T-cell (primary cell): ENCODE results near the gene CELA2B. TPM values are rescaled to one million over a fixed set of nuclear protein-coding genes. Genes with fewer than 3 reads are reported as not detected.

ENCODE experiments used
- ATAC-seq, 4 experiments: fragments of 200-7000 bp in 3 of 4; fragments of 150-1000 bp in 1 of 4; cut with Tn5 transposase; replicated peaks in 1 of 4; 1 replicate in 3 of 4; 2 replicates in 1 of 4; pipeline ENCODE4 v1.10.0; 2021; ENCODE audit warnings: moderate library complexity in 3 of 4, mild to moderate bottlenecking in 2 of 4, moderate number of reproducible peaks in 1 of 4
- CTCF ChIA-PET, 2 donors: fragments of 300-600 bp; sonication (Branson Sonifier 250); formaldehyde crosslinking; loops; one replicate each; lab custom pipeline; 2022; ENCODE audit warnings: antibody characterized with exemption in 2 of 2; lab: Charles Lee
- POLR2A ChIA-PET, 2 donors: fragments of 300-600 bp; sonication (Branson Sonifier 250); formaldehyde crosslinking; loops; one replicate each; lab custom pipeline; 2022; ENCODE audit warnings: antibody characterized with exemption in 2 of 2; lab: Charles Lee
- DNase-seq, 35 experiments: peaks; one replicate each; pipeline versions ENCODE4 v3.0.0 to v3.0.0-alpha.2; 2013 to 2023
- H3K27ac ChIP-seq: one replicate; pipeline ENCODE4 v1.5.1; 2013; ENCODE audit warnings: low read length
- H3K27me3 ChIP-seq, 2 experiments: replicated peaks in 1 of 2; 1 replicate in 1 of 2; 2 replicates in 1 of 2; pipeline versions ENCODE4 v1.6.1 to v1.7.0; 2013; ENCODE audit warnings: low read length in 1 of 2, mixed read lengths in 1 of 2; ENCODE audit not compliant: control insufficient read depth in 2 of 2, insufficient read depth in 2 of 2; ENCODE audit errors: extremely low read depth in 1 of 2
- H3K36me3 ChIP-seq, 2 donors: 1 replicate in 1 of 2; 2 replicates in 1 of 2; pipeline versions ENCODE4 v1.6.1 to v1.7.0; 2013; ENCODE audit warnings: low read length in 1 of 2; ENCODE audit not compliant: control insufficient read depth in 2 of 2, insufficient read depth in 1 of 2; ENCODE audit errors: extremely low read depth in 1 of 2
- H3K4me1 ChIP-seq, 2 experiments: 1 replicate in 1 of 2; 2 replicates in 1 of 2; pipeline versions ENCODE4 v1.6.1 to v1.7.0; 2013; ENCODE audit warnings: low read length in 2 of 2, mixed read lengths in 1 of 2; ENCODE audit not compliant: insufficient read depth in 2 of 2, control insufficient read depth in 1 of 2; ENCODE audit errors: extremely low read depth in 1 of 2
- H3K4me3 ChIP-seq, 2 donors: 1 replicate in 1 of 2; 2 replicates in 1 of 2; pipeline versions ENCODE4 v1.5.1 to v1.7.0; 2013; ENCODE audit warnings: mild to moderate bottlenecking in 2 of 2, low read length in 1 of 2, moderate library complexity in 1 of 2; ENCODE audit not compliant: control insufficient read depth in 1 of 2; ENCODE audit errors: extremely low read depth in 1 of 2
- H3K9me3 ChIP-seq: 2 replicates; pipeline ENCODE4 v1.7.0; 2013
- H3K27ac Mint-ChIP-seq, 2 donors: one replicate each; pipeline ENCODE4 v1.8.0; 2020 to 2021; ENCODE audit warnings: mild to moderate bottlenecking in 2 of 2, mixed read lengths in 2 of 2
- H3K27me3 Mint-ChIP-seq, 2 donors: one replicate each; pipeline ENCODE4 v1.8.0; 2021 to 2022; ENCODE audit warnings: mixed read lengths in 2 of 2
- H3K36me3 Mint-ChIP-seq: one replicate; pipeline ENCODE4 v1.8.0; 2021; ENCODE audit warnings: mixed read lengths
- H3K4me1 Mint-ChIP-seq, 3 donors: one replicate each; pipeline ENCODE4 v1.8.0; 2020 to 2022; ENCODE audit warnings: mixed read lengths in 3 of 3, mild to moderate bottlenecking in 1 of 3
- H3K4me3 Mint-ChIP-seq, 3 donors: one replicate each; pipeline ENCODE4 v1.8.0; 2020 to 2022; ENCODE audit warnings: mild to moderate bottlenecking in 3 of 3, mixed read lengths in 3 of 3, moderate library complexity in 3 of 3
- H3K9me3 Mint-ChIP-seq, 3 donors: one replicate each; pipeline ENCODE4 v1.8.0; 2020 to 2022; ENCODE audit warnings: mixed read lengths in 3 of 3
- WGBS: methylation state at CpG from one replicate; pipeline ENCODE4 v1.1.5; 2013; ENCODE audit warnings: missing lambda C conversion rate; ENCODE audit not compliant: insufficient coverage; 5-methylcytosine and 5-hydroxymethylcytosine counted together
- total RNA-seq, 35 experiments: library from RNA in 6 of 35; stranded (reverse) in 6 of 35; fragments of 120-200 nt in 1 of 35; gene quantifications; one replicate each; pipeline versions ENCODE4 v1.2.1 to v1.2.4 and lab custom pipeline; 2013 to 2026

Gene CELA2B
- total RNA-seq, 5 donors from 2014 or later (not counting 1 experiment from before 2014, with no cell fraction given): 0.30 to 0.41 TPM; not detected in 3

DNA sequence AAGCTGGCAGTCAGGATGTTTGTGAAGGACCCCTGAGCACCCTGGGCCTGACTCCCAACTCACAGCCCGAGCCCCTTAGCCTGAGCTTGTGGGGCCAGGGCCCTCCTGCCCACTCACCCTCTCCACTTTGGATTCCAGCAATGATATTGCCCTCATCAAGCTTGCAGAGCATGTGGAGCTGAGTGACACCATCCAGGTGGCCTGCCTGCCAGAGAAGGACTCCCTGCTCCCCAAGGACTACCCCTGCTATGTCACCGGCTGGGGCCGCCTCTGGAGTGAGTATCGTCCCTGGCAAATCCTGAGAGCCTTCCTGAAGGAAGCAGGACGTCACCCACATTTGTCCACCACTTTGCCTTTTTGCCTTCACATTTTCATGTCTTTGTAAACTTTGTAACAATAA lies 32.6 kb upstream of the CELA2B start:
- ChIA-PET POLR2A (no interaction called here), CTCF (interaction anchor here in 1 of 2 donors (0.5 kb wide), 1 partner anchor 125 kb away, joined by 3 read pairs; no protein-coding TSS in a partner anchor)
- DNase-seq (no peak), ATAC-seq (no peak)
- H3K4me1 Mint-ChIP-seq: peaks cover 0 to 8% (median 5%) of the 10 kb centered on the region in 3 donors
- no peak overlapping the region for H3K27ac Mint-ChIP-seq
- H3K9me3 Mint-ChIP-seq: no peaks in the 10 kb centered on the region
- H3K27me3 Mint-ChIP-seq: peaks cover 7 to 9% of the 10 kb centered on the region in 2 donors
- Histone ChIP-seq H3K4me3 (no peak overlapping the region), H3K27ac (no peak overlapping the region), H3K4me1 (peaks cover 0 to 6% of the 10 kb centered on the region in 2 experiments), H3K27me3 (peaks cover 0 to 40% of the 10 kb centered on the region in 2 experiments), H3K36me3 (no peaks in the 10 kb centered on the region), H3K9me3 (no peaks in the 10 kb centered on the region)
- WGBS: 80% methylated on average over 4 of the region's 5 CpGs
- no peaks in the 10 kb centered on the region for H3K36me3 Mint-ChIP-seq
- H3K4me3 Mint-ChIP-seq: no peak overlapping the region

DNA sequence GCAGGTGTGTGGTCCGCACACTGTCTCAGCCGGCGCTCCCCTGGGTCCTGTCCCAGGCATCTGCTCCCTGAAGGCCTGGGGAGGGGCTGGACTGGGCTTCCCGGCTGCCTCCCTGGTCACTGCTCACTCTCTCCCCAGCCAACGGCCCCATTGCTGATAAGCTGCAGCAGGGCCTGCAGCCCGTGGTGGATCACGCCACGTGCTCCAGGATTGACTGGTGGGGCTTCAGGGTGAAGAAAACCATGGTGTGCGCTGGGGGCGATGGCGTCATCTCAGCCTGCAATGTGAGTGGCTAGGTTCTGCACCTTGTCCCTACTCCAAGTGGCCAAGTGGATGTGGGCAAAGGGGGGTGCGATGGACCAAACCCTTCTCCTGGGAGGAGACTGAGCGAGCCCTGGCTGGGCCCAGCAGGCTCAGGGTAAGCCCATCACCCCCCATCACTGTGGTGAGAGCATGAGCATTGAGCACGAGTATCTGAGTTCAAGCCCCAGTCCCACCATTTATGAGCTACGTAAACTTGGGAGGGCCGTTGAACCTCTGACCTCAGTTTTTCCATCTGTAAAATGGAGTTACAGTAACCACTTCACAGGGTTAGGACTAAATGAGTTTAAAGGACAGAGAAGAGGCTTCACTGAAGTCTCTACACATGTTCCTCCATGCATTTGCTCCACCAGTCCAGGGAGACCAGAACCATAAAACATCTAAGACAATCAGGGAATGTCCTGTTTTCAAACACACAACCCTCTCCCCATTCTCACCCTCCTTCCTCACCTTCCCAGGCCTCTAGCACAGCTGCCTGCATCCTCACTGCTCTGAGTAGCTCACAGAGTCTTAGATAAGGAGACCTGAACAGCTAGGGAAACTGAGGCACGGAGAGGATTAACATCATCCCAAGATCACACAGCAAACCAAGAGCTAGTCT lies 31.2 kb upstream of the CELA2B start:
- Histone ChIP-seq H3K27ac (no peak overlapping the region), H3K4me3 (no peak overlapping the region), H3K4me1 (peaks cover 0 to 6% of the 10 kb centered on the region in 2 experiments), H3K9me3 (no peaks in the 10 kb centered on the region), H3K27me3 (peaks cover 0 to 40% of the 10 kb centered on the region in 2 experiments), H3K36me3 (no peaks in the 10 kb centered on the region)
- POLR2A ChIA-PET: no interaction called here
- WGBS: 89% methylated on average over 9 of the region's 17 CpGs
- ATAC-seq (no peak), DNase-seq (peak in 1 of 35 experiments; percentile 1)
- Mint-ChIP-seq H3K27me3 (peaks cover 7 to 15% of the 10 kb centered on the region in 2 donors), H3K4me3 (no peak overlapping the region), H3K36me3 (no peaks in the 10 kb centered on the region), H3K9me3 (no peaks in the 10 kb centered on the region), H3K27ac (no peak overlapping the region), H3K4me1 (peaks cover 0 to 8% (median 5%) of the 10 kb centered on the region in 3 donors)
- CTCF ChIA-PET: no interaction called here

GRCh38 chr1:15445390-15446122 lies 30.3 kb upstream of the CELA2B start:
- POLR2A ChIA-PET: no interaction called here
- Mint-ChIP-seq H3K36me3 (no peaks in the 10 kb centered on the region), H3K9me3 (no peaks in the 10 kb centered on the region), H3K4me3 (no peak overlapping the region), H3K27ac (no peak overlapping the region), H3K4me1 (peaks cover 0 to 8% (median 5%) of the 10 kb centered on the region in 3 donors), H3K27me3 (peaks cover 7 to 17% of the 10 kb centered on the region in 2 donors)
- DNase-seq (no peak), ATAC-seq (no peak)
- H3K4me3 ChIP-seq: no peak overlapping the region
- H3K9me3 ChIP-seq: no peaks in the 10 kb centered on the region
- H3K4me1 ChIP-seq: peaks cover 0 to 6% of the 10 kb centered on the region in 2 experiments
- CTCF ChIA-PET: no interaction called here
- WGBS: 77% methylated on average over 11 of the region's 14 CpGs
- H3K36me3 ChIP-seq: no peaks in the 10 kb centered on the region
- H3K27ac ChIP-seq: no peak overlapping the region
- H3K27me3 ChIP-seq: peaks cover 0 to 40% of the 10 kb centered on the region in 2 experiments

DNA sequence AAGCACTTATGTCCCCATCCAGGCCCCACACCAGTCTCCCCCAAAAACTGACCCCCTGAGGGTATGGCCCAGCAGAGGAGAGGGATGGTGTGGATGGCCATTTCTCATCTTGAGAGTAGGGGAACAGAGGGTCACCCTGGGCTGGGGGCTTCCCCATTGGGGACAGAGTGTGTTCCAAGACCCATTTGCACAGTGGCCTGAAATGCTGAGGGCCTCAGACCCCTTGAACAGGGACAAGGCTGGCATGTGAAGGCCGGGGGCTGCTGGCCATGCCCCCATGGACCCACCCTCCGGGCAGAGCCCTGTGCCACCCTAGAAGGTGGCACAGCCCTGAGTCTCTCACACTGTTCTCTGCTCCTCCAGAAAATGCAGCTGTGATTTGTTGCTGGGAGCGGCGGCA lies 29.7 kb upstream of the CELA2B start:
- Histone ChIP-seq H3K36me3 (no peaks in the 10 kb centered on the region), H3K9me3 (no peaks in the 10 kb centered on the region), H3K27me3 (peaks cover 0 to 40% of the 10 kb centered on the region in 2 experiments), H3K4me1 (peaks cover 0 to 6% of the 10 kb centered on the region in 2 experiments), H3K4me3 (no peak overlapping the region), H3K27ac (no peak overlapping the region)
- POLR2A ChIA-PET: no interaction called here
- DNase-seq: no peak
- CTCF ChIA-PET: no interaction called here
- Mint-ChIP-seq H3K9me3 (no peaks in the 10 kb centered on the region), H3K36me3 (no peaks in the 10 kb centered on the region), H3K27me3 (peaks cover 7 to 17% of the 10 kb centered on the region in 2 donors), H3K27ac (no peak overlapping the region), H3K4me3 (no peak overlapping the region), H3K4me1 (peaks cover 0 to 8% (median 5%) of the 10 kb centered on the region in 3 donors)
- ATAC-seq: no peak
- 96% methylated on average over 4 of the region's 4 CpGs for WGBS

DNA sequence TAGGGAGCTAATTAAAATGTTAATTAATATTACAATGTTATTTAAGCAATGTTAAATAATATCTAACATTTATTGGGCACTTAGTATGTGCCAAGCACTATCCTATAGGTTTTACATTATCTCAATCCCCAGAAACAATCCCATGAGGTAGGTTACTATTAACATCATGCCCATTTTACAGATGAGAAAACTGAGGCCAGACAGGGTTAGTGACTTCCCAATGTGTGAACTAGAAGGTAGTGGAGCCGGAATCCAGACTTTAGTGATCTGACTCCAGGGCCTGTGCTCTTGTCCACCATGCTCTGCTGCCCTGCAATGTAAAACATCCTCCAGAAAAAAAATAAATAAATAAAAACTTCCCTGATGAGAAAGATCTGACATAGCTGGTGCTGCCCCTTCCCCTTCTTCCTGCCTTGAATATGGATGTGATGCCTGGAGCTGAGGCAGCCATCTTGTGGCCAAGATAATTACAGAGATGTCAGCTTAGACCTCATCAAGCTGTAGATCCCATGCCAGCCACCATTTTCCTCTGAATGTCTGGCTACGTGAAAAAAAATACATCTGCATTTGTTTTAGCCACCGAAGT lies 26.9 kb upstream of the CELA2B start:
- Mint-ChIP-seq H3K9me3 (no peaks in the 10 kb centered on the region), H3K27me3 (peaks cover 7 to 17% of the 10 kb centered on the region in 2 donors), H3K4me3 (no peak overlapping the region), H3K4me1 (peaks cover 0 to 8% (median 5%) of the 10 kb centered on the region in 3 donors), H3K36me3 (no peaks in the 10 kb centered on the region), H3K27ac (no peak overlapping the region)
- Histone ChIP-seq H3K9me3 (no peaks in the 10 kb centered on the region), H3K4me3 (no peak overlapping the region), H3K4me1 (peaks cover 0 to 6% of the 10 kb centered on the region in 2 experiments), H3K27ac (no peak overlapping the region), H3K36me3 (no peaks in the 10 kb centered on the region), H3K27me3 (peaks cover 0 to 44% of the 10 kb centered on the region in 2 experiments)
- WGBS: 96% methylated on average over 2 of the region's 3 CpGs
- no peak for ATAC-seq
- no peak for DNase-seq
- POLR2A ChIA-PET: interaction anchor here in 1 of 2 donors (0.6 kb wide), 1 partner anchor 10 kb away, joined by 3 read pairs; no protein-coding TSS in a partner anchor
- CTCF ChIA-PET: no interaction called here

DNA sequence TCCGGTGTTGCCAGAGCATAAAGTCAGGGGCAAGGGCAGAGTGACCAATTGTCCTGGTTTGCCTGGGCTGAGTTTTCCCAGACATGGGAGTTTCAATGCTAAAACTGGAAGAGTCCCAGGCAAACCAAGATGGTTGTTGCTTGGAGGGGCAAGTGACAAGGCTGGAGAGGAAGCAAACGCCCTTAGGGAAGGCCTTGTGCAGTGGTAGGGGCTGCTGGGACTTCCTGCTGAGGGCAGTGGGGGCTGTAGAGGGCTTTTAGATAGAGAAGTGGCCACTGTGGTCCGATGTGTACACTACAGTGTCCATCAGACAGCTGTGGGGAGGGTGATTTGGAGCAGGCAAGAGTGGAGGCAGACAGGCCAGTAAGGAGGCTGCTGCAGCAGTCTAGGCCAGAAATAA lies 26.3 kb upstream of the CELA2B start:
- POLR2A ChIA-PET: no interaction called here
- peaks cover 0 to 8% (median 5%) of the 10 kb centered on the region in 3 donors for H3K4me1 Mint-ChIP-seq
- H3K4me3 Mint-ChIP-seq: no peak overlapping the region
- no peaks in the 10 kb centered on the region for H3K36me3 ChIP-seq
- no peak overlapping the region for H3K27ac Mint-ChIP-seq
- ATAC-seq (no peak), DNase-seq (no peak)
- H3K4me3 ChIP-seq: no peak overlapping the region
- CTCF ChIA-PET: no interaction called here
- peaks cover 0 to 6% of the 10 kb centered on the region in 2 experiments for H3K4me1 ChIP-seq
- no peak overlapping the region for H3K27ac ChIP-seq
- H3K27me3 Mint-ChIP-seq: peaks cover 7 to 17% of the 10 kb centered on the region in 2 donors
- no peaks in the 10 kb centered on the region for H3K9me3 ChIP-seq
- WGBS: 45% methylated on average over 3 of the region's 3 CpGs
- H3K36me3 Mint-ChIP-seq: no peaks in the 10 kb centered on the region
- H3K9me3 Mint-ChIP-seq: no peaks in the 10 kb centered on the region
- peaks cover 0 to 41% of the 10 kb centered on the region in 2 experiments for H3K27me3 ChIP-seq
